G401 (cell line): ENCODE results near the gene IGSF3. TPM values are rescaled to one million over a fixed set of nuclear protein-coding genes. Genes with fewer than 3 reads are reported as not detected.
"Not testable (repeated sequence)": the region's sequence is repeated elsewhere in the genome, so short reads cannot be mapped to it uniquely, and the experiment has no call there.

ENCODE experiments used
- DNase-seq: peaks from one replicate; pipeline ENCODE4 v3.0.0-alpha.2; 2015; ENCODE audit warnings: low spot score
- in situ Hi-C: cut with HindIII; loops from 2 replicates; pipeline ENCODE4 v1.10.0; 2016; ENCODE audit warnings: low sequenced_read_pairs, mixed read lengths
- total RNA-seq: library from RNA; depleted of rRNA; stranded (reverse); fragments of >200 nt; shearing (Covaris generic); gene quantifications from 2 replicates; pipeline ENCODE4 v1.2.3, GENCODE V29; 2014

IGSF3 gene
- total RNA-seq, 1 experiment from 2014 or later, result 7.2 TPM

- in situ Hi-C loops, DNase-seq: not testable (repeated sequence)
These were observed 76.3 kb downstream of the IGSF3 start for GRCh38 chr1:116591006-116591950.

GRCh38 chr1:116590359-116591005 is 77.1 kb downstream of the IGSF3 start:
- DNase-seq, in situ Hi-C loops: not testable (repeated sequence)

- in situ Hi-C loops, DNase-seq: not testable (repeated sequence)
These were observed 78.3 kb downstream of the IGSF3 start for GRCh38 chr1:116589101-116589735.

GRCh38 chr1:116587501-116588227 is 79.9 kb downstream of the IGSF3 start:
- DNase-seq, result no peak
- in situ Hi-C loops, result no loop called here

- in situ Hi-C loops, result no loop called here
- no peak for DNase-seq
These were observed 80.8 kb downstream of the IGSF3 start for GRCh38 chr1:116586741-116587143.

- in situ Hi-C loops, result no loop called here
- DNase-seq, result no peak
These were observed 81.6 kb downstream of the IGSF3 start for GRCh38 chr1:116585886-116586285.

GRCh38 chr1:116581323-116581885 is 86.1 kb downstream of the IGSF3 start:
- in situ Hi-C loops, result no loop called here

GRCh38 chr1:116580446-116581322 is 86.8 kb downstream of the IGSF3 start:
- DNase-seq, result no peak
- in situ Hi-C loops, result no loop called here

More at GRCh38 chr1:116581323-116581885, 86.1 kb downstream of the IGSF3 start:
- DNase-seq, result no peak

GRCh38 chr1:116579259-116579875 is 88.2 kb downstream of the IGSF3 start:
- in situ Hi-C loops, result no loop called here
- no peak for DNase-seq

GRCh38 chr1:116578581-116578980 is 89.0 kb downstream of the IGSF3 start:
- in situ Hi-C loops, result no loop called here

GRCh38 chr1:116577759-116578314 is 89.7 kb downstream of the IGSF3 start:
- in situ Hi-C loops, result no loop called here
- no peak for DNase-seq

More at GRCh38 chr1:116578581-116578980, 89.0 kb downstream of the IGSF3 start:
- no peak for DNase-seq

GRCh38 chr1:116574581-116575291 is 92.8 kb downstream of the IGSF3 start:
- peak; percentile 64 for DNase-seq
- in situ Hi-C loops, result no loop called here

- in situ Hi-C loops, result no loop called here
- no peak for DNase-seq
These were observed 94.0 kb downstream of the IGSF3 start for GRCh38 chr1:116573431-116574095.

- in situ Hi-C loops, result no loop called here
- DNase-seq, result no peak
These were observed 94.6 kb downstream of the IGSF3 start for GRCh38 chr1:116572771-116573430.

GRCh38 chr1:116572099-116572498 is 95.4 kb downstream of the IGSF3 start:
- in situ Hi-C loops, result no loop called here

More at GRCh38 chr1:116572099-116572498, 95.4 kb downstream of the IGSF3 start:
- DNase-seq, result no peak
